ENCODE data around the gene MAPK12.
"Not testable (repeated sequence)": the region's sequence is repeated elsewhere in the genome, so short reads cannot be mapped to it uniquely, and the experiment has no call there.

Gene MAPK12

DNA sequence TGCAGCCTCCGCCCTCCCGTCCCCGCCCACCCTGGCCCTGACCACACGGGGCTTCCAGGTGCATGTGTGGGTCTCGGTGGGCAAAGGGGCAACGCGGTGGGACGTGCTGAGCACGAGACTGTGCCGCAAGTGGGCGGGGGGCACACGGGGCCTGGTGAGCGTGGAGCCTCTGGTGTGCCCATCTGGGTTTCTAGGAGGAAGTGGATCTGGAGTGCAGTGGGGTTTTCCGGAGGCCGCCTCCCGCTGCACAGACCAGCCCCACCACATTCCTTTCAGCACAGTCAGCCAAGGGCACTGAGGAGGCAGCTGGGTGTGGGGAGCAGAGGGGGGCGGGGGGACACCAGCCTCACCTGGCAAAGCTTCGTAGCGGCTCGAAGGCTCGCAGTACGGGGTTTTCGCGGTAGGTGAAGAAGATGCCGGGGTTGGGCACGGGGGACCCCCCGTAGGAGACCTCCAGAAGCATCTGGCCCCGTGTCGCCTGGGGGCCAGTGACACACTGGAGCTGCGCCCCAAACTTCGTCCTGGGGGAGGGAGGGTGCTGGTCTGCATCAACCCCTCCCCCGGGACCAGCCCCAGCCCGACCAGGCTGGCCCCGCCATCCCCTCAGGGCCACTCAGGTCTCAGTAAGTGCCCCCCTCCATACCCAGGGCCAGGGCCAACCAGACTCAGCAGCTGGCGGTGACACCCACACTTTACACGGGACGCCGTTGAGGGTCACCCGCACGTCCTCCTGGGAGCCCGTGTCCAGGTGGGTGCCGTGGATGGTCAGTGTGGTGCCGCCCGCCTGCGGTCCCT lies 21.1 kb upstream of the MAPK12 start:
- in situ Hi-C loops (cut with MboI; ENCODE audit: low sequenced_read_pairs): no loop called here

GRCh38 chr22:50281957-50282356 lies 20.5 kb upstream of the MAPK12 start:
- in situ Hi-C loops (cut with MboI; ENCODE audit: low sequenced_read_pairs): no loop called here

- in situ Hi-C loops (cut with MboI; ENCODE audit: low sequenced_read_pairs): no loop called here
Measured at GRCh38 chr22:50281384-50281760, 19.9 kb upstream of the MAPK12 start.

DNA sequence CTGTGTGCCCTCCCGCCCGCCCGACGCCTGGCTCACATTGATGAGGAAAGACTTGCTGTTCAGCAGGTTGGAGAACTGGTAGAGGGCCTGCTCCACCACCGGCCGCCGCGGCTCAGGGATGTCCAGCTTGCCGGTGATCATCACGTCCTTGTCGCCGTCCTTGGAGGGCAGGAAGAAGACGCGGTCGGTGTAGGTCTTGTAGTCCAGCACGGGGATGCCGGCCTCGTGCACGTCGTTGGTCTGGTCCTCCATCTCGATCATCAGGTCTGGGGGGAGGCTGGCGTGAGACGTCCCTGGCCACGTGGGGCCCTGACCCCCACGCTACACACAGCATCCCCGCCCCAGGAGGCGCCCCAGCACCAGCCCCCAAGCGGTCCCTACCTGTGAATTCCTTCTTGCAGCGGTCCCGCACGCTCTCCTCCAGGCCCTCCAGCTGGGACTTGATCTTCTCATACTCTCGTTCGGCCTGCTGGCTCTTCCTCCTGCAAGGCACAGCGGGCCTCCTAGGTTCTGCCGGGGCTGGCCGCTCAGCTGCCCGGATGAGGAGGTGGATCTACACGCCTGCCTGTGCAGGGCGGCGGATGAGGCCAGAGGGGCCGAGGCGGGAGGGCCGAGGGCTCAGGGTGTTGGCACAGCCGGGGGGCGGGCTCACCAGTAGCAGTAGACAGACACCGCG lies 19.4 kb upstream of the MAPK12 start:
- in situ Hi-C loops (cut with MboI; ENCODE audit: low sequenced_read_pairs): no loop called here

- in situ Hi-C loops (cut with MboI; ENCODE audit: low sequenced_read_pairs): no loop called here
Measured at GRCh38 chr22:50280022-50280707, 18.7 kb upstream of the MAPK12 start.

DNA sequence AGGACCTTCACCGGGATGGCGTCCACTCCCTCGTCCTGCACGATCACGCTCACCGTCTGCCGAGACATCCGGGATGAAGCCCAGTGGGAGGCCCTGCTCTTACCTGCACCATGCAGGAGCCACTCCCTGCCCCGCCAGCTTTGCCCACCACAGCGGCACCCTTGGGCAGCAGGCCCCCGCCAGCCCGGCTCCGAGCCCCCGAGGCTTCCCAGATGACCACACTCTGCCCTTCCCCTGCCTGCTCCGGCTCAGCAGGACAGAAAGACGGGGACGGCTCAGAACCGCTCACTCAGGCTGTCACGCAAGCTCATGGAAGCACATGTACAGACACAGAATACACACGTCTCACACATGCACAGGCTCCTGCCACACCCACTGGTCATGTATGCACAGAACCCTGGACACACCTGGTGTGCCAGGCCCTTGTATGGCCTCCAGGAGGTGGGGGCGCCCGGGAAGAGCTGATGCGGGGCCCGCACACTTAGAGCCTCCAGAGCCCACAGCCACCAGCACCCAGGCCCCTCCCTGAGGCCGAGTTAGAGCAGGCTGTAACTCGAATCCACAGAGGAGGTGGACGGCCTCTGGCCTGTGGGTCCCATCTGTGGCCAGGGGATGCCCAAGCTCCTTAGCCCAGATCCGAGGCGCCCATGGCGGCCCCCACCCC lies 17.6 kb upstream of the MAPK12 start:
- in situ Hi-C loops (cut with MboI; ENCODE audit: low sequenced_read_pairs): loop anchor here (5.0 kb wide), 1 partner anchor 48 kb away; the partner anchor contains the start of gene DENND6B

- in situ Hi-C loops (cut with MboI; ENCODE audit: low sequenced_read_pairs): loop anchor here (5.0 kb wide), 1 partner anchor 49 kb away; the partner anchor contains the start of gene DENND6B
Measured at GRCh38 chr22:50278461-50278860, 17.0 kb upstream of the MAPK12 start.

GRCh38 chr22:50277761-50278160 lies 16.3 kb upstream of the MAPK12 start:
- in situ Hi-C loops (cut with MboI; ENCODE audit: low sequenced_read_pairs): loop anchor here (5.0 kb wide), 1 partner anchor 50 kb away; the partner anchor contains the start of gene DENND6B

DNA sequence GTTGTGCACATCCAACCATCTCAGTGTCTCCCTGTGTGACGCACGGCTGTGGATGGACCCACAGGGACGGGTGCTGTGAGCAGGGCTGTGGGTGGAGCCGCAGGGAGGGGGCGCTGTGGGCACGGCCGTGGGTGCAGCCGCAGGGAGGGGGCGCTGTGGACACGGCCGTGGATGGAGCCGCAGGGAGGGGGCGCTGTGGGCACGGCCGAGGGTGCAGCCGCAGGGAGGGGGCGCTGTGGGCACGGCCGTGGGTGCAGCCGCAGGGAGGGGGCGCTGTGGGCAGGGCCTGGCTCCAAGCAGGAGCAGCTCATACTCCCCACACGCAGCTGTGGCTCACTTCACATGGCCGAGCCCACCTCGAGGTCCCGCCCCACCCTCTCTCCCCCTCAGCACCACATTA lies 14.7 kb upstream of the MAPK12 start:
- in situ Hi-C loops (cut with MboI; ENCODE audit: low sequenced_read_pairs): loop anchor here (5.0 kb wide), 1 partner anchor 51 kb away; the partner anchor contains the start of gene DENND6B

DNA sequence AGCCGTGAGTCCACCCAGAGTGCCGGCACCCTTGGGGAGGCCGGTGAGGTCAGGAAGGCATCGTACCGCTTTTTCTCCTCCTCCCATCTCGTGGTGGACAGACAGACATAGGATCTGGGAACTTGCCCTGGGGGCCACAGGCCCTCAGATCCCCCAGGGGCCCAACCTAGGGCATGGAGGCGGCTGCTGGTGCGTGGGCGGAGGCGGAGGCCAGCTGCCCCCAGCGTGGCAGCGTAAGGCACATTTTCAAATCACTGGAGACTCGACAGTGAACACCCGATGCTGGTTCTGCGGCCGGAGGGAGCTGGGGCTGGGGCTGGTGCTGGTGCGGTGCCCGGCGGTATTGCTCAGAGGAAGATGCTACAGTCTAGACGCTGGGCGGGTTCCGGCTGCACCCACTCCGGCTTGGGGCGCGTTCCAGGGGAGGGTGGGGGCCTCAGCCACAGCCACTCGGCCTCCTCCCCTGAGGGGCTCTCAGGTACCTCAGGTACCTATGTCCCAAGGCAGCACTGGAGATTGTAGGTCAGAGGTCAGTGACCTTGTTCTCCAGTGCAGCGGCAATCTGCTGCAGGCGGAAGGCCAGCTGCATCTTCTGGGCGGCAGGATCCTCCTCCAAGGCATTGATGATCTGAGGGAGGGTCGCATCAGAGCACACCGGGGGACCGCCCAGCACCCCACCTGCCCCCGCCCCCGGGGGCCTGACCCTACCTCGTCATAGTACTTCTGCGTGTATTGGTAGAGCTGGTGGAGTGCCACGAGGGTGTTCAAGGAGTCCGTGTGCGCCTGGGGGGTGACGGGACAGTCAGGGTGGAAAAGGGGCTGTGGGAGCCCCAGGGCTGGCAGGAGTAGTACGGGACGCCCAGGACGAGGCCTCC lies 13.9 kb upstream of the MAPK12 start:
- in situ Hi-C loops (cut with MboI; ENCODE audit: low sequenced_read_pairs): loop anchor here (5.0 kb wide), 1 partner anchor 52 kb away; the partner anchor contains the start of gene DENND6B

DNA sequence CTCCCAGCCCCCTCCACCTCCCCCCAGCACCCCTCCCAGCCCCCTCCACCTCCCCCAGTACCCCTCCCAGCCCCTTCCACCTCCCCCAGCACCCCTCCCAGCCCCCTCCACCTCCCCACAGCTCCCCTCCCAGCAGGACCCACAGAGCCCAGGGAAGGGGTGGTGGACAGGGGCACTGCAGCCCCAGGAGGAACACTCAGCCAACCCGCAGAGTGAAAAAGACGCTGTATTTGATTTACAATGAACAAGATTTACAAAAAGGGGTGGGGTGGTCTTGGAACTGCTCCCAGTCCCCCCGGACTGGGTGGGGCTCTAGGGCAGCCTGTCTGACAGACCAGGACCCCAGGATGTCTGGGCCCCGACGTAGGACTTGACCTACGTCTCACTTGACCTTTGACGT lies 13.3 kb upstream of the MAPK12 start:
- in situ Hi-C loops (cut with MboI; ENCODE audit: low sequenced_read_pairs): loop anchor here (5.0 kb wide), 1 partner anchor 53 kb away; the partner anchor contains the start of gene DENND6B

- in situ Hi-C loops (cut with MboI; ENCODE audit: low sequenced_read_pairs): no loop called here
Measured at GRCh38 chr22:50274311-50274710, 12.8 kb upstream of the MAPK12 start.

GRCh38 chr22:50273781-50274180 lies 12.3 kb upstream of the MAPK12 start:
- in situ Hi-C loops (cut with MboI; ENCODE audit: low sequenced_read_pairs): not testable (repeated sequence)

DNA sequence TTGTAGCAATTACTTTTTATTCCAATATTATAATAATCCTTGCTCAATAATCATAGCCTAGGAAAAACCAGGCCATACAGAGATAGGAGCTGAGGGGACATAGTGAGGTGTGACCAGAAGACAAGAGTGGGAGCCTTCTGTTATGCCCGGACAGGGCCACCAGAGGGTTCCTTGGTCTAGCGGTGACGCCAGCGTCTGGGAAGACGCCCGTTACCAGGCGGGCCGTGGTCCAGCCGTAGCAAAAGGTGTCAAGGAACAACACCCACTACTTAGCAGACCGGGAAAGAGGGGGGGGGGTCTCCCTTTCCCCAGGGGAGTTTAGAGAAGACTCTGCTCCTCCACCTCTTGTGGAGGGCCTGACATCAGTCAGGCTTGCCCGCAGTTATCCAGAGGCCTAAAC lies 11.9 kb upstream of the MAPK12 start:
- in situ Hi-C loops (cut with MboI; ENCODE audit: low sequenced_read_pairs): not testable (repeated sequence)

- in situ Hi-C loops (cut with MboI; ENCODE audit: low sequenced_read_pairs): no loop called here
Measured at GRCh38 chr22:50272044-50272802, 10.7 kb upstream of the MAPK12 start.

DNA sequence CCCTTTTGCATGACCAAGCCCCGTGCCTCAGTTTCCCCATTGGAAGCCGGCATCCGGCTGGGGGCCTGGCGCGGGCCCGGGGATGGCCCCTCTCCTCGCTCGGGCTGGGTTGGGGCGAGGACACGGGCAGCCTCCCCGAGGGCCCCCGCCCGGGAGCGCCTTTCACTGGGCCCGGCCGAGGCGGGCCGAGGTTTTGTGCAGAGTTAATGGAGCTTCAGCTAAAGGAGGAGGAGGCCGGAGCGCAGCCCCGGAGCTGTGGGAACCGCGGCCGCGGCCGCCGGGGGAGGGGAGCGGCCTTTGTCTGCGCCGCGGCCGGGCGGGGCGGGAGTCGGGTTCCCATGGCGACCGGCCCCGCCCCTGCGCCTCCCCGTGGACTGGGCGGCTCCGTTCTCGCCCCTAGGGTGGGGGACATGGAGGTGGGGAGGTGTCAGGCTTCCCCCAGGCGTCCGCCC lies 10.1 kb upstream of the MAPK12 start:
- in situ Hi-C loops (cut with MboI; ENCODE audit: low sequenced_read_pairs): no loop called here

- in situ Hi-C loops (cut with MboI; ENCODE audit: low sequenced_read_pairs): no loop called here
Measured at GRCh38 chr22:50270666-50271394, 9.3 kb upstream of the MAPK12 start.

GRCh38 chr22:50269970-50270665 lies 8.6 kb upstream of the MAPK12 start, which contains the start of gene MAPK11:
TSS of gene MAPK11 (minus strand) at chr22:50270380. CDS start at chr22:50270292, 88 bp downstream.
- in situ Hi-C loops (cut with MboI; ENCODE audit: low sequenced_read_pairs): no loop called here

Measured in HL-60/S4 treated with retinoic acid at 250 ng/mL for 4 days and 3 days (cell line).